MCF 10A (cell line): ENCODE data around the gene OR52D1. TPM values are rescaled to one million over a fixed set of nuclear protein-coding genes. Genes with fewer than 3 reads are reported as not detected.

Experiments used
- BruUV-seq: library from RNA; stranded (reverse); fragments of 400-500 nt; replicated peaks from 2 replicates; lab custom pipeline; 2021; lab: Mats Ljungman, UMichigan
- CTCF ChIA-PET: fragments of 300-600 bp; sonication (Branson Sonifier 250); formaldehyde crosslinking; extraction: SDS; loops from one replicate; lab custom pipeline; 2021; ENCODE audit warnings: antibody characterized with exemption, inconsistent platforms; lab: Yijun Ruan, JAX
- POLR2A ChIA-PET: fragments of 300-600, 350-650 bp; sonication (Branson Sonifier 250); formaldehyde crosslinking; extraction: SDS; loops from one replicate; lab custom pipeline; 2020; ENCODE audit warnings: antibody characterized with exemption, inconsistent platforms; lab: Yijun Ruan, JAX
- DNase-seq: peaks from one replicate; pipeline ENCODE4 v3.0.0-alpha.2; 2018; ENCODE audit not compliant: unreplicated experiment
- H3K27ac Mint-ChIP-seq: one replicate; pipeline ENCODE4 v1.8.0; 2022; ENCODE audit warnings: mild to moderate bottlenecking, low read depth, mixed read lengths; ENCODE audit not compliant: unreplicated experiment
- H3K27me3 Mint-ChIP-seq: one replicate; pipeline ENCODE4 v1.8.0; 2022; ENCODE audit warnings: mixed read lengths; ENCODE audit not compliant: insufficient read depth, unreplicated experiment
- H3K36me3 Mint-ChIP-seq: one replicate; pipeline ENCODE4 v1.8.0; 2022; ENCODE audit warnings: mild to moderate bottlenecking, moderate library complexity, mixed read lengths; ENCODE audit not compliant: insufficient read depth, unreplicated experiment
- H3K4me1 Mint-ChIP-seq: one replicate; pipeline ENCODE4 v1.8.0; 2022; ENCODE audit warnings: mixed read lengths; ENCODE audit not compliant: insufficient read depth, unreplicated experiment
- H3K4me3 Mint-ChIP-seq: one replicate; pipeline ENCODE4 v1.8.0; 2022; ENCODE audit warnings: mild to moderate bottlenecking, moderate library complexity, mixed read lengths; ENCODE audit not compliant: unreplicated experiment
- H3K9me3 Mint-ChIP-seq: one replicate; pipeline ENCODE4 v1.8.0; 2022; ENCODE audit warnings: mixed read lengths; ENCODE audit not compliant: unreplicated experiment
- intact Hi-C: fragments of 100-400 bp; cut with micrococcal nuclease; formaldehyde crosslinking; loops from 2 replicates; pipeline ENCODE4 v1.14.1; 2022
- total RNA-seq: library from RNA; stranded (reverse); gene quantifications from 2 replicates; pipeline ENCODE4 v1.2.3, GENCODE V29; 2022
- TF ChIP-seq, protein P1 (sequence below): fragments of 200-600 bp; IDR thresholded peaks from one replicate; pipeline ENCODE4 v1.8.0; 2022; ENCODE audit warnings: antibody characterized with exemption, mild to moderate bottlenecking; ENCODE audit not compliant: unreplicated experiment

The OR52D1 gene
- total RNA-seq, 1 experiment from 2014 or later: not detected

DNA sequence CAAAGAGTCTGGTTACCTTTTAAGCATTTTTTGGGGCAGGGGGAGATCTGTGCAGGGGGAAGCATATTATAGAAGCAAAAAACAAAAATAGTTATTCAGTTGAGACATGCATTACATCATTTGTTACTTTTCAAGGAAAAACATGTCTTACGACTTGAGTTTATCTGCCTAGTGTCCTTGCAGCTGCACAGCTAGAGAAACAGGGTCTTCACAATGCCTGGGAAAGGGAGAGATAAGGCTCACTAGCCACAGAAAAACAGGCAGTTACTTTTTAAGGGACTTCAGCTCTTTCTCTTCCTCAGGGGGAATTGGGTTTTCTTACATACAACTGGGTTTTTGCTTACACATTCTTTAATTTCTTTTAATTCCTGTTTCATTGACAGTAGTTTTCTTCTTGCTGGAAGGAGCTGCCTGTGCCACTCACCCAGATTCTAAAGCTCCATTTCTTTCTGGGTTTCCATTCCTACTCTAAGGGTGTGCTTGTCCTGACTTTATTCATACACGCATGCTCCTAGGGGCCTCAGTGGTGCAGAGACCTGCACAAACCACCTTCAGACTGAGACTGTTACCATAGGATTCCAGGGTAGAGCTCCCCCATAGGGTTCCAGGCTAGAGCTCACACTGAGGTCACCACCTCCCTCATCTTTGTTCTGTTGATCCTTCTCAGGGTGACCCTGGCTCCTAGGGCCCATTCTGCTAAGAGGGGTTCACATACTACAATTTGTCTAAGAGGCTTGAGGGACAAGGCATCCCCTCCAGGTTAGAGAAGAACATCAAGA, 42.8 kb downstream of the OR52D1 start:
- BruUV-seq: no TSS peak
- no peaks in the 10 kb centered on the region for H3K9me3 Mint-ChIP-seq
- no peaks in the 10 kb centered on the region for H3K4me1 Mint-ChIP-seq
- H3K36me3 Mint-ChIP-seq: no peaks in the 10 kb centered on the region
- H3K27me3 Mint-ChIP-seq: peaks cover 43% of the 10 kb centered on the region
- TF ChIP-seq, protein P1, sequence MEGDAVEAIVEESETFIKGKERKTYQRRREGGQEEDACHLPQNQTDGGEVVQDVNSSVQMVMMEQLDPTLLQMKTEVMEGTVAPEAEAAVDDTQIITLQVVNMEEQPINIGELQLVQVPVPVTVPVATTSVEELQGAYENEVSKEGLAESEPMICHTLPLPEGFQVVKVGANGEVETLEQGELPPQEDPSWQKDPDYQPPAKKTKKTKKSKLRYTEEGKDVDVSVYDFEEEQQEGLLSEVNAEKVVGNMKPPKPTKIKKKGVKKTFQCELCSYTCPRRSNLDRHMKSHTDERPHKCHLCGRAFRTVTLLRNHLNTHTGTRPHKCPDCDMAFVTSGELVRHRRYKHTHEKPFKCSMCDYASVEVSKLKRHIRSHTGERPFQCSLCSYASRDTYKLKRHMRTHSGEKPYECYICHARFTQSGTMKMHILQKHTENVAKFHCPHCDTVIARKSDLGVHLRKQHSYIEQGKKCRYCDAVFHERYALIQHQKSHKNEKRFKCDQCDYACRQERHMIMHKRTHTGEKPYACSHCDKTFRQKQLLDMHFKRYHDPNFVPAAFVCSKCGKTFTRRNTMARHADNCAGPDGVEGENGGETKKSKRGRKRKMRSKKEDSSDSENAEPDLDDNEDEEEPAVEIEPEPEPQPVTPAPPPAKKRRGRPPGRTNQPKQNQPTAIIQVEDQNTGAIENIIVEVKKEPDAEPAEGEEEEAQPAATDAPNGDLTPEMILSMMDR: no peak
- H3K27ac Mint-ChIP-seq: no peak overlapping the region
- CTCF ChIA-PET: interaction anchor here (0.9 kb wide), 1 partner anchor 954 kb away, joined by 3 read pairs; no protein-coding TSS in a partner anchor
- H3K4me3 Mint-ChIP-seq: no peak overlapping the region
- intact Hi-C loops: no loop called here
- POLR2A ChIA-PET: no interaction called here
- DNase-seq: no peak

DNA sequence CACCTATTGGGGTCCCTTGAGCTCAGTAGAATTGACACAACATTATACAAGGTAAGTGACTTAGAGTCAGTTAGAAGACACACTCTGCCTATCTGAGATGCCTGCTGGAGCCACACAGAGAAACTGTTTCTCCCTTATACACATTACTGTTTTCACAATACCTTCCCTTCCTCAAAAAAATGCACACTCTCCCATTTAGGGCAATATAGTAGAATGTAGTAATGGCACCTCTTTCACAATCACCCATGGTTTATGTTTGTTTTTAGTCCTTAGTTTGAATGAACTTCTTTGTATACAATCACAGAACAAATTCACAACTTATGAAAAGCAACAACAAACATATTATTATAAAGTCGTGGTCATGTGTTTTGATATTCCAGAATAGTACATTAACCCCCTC, 45.6 kb downstream of the OR52D1 start:
- H3K4me3 Mint-ChIP-seq: no peak overlapping the region
- H3K36me3 Mint-ChIP-seq: no peaks in the 10 kb centered on the region
- H3K4me1 Mint-ChIP-seq: peaks cover 6% of the 10 kb centered on the region
- no peaks in the 10 kb centered on the region for H3K9me3 Mint-ChIP-seq
- POLR2A ChIA-PET: no interaction called here
- no peak overlapping the region for H3K27ac Mint-ChIP-seq
- CTCF ChIA-PET: interaction anchor here (0.6 to 0.7 kb wide), 2 partner anchors 151 to 591 kb away, joined by 3 read pairs; partner anchors contain the start of gene TRIM5
- DNase-seq: no peak
- BruUV-seq: no TSS peak
- intact Hi-C loops: no loop called here
- TF ChIP-seq, protein P1: no peak
- H3K27me3 Mint-ChIP-seq: peaks cover 24% of the 10 kb centered on the region

GRCh38 chr11:5536482-5536881, 48.0 kb downstream of the OR52D1 start:
- intact Hi-C loops: no loop called here
- peaks cover 7% of the 10 kb centered on the region for H3K27me3 Mint-ChIP-seq

More at GRCh38 chr11:5536482-5536881, 48.0 kb downstream of the OR52D1 start:
- no TSS peak for BruUV-seq
- peak; percentile 9 for DNase-seq
- TF ChIP-seq, protein P1: no peak
- H3K9me3 Mint-ChIP-seq: no peaks in the 10 kb centered on the region
- ChIA-PET CTCF (interaction anchor here (0.6 to 0.7 kb wide), 2 partner anchors 153 to 305 kb away, joined by 3 read pairs; partner anchors contain the start of gene OR52E6), POLR2A (no interaction called here)
- H3K4me1 Mint-ChIP-seq: peaks cover 6% of the 10 kb centered on the region
- no peaks in the 10 kb centered on the region for H3K36me3 Mint-ChIP-seq
- no peak overlapping the region for H3K4me3 Mint-ChIP-seq
- H3K27ac Mint-ChIP-seq: no peak overlapping the region

Other genes starting within 250 kb of the OR52D1 start
- not detected in 2 replicates for gene HBG1, start 238.8 kb upstream of the OR52D1 start, total RNA-seq
- not detected in 2 replicates for gene HBG2, start 233.9 kb upstream of the OR52D1 start, total RNA-seq
- gene HBE1, start 218.7 kb upstream of the OR52D1 start, total RNA-seq: not detected in 2 replicates
- not detected in 2 replicates for gene OR51B4, start 186.7 kb upstream of the OR52D1 start, total RNA-seq
- gene OR51B2, start 164.4 kb upstream of the OR52D1 start, total RNA-seq: not detected in 2 replicates
- not detected in 2 replicates for gene OR51B5, start 145.2 kb upstream of the OR52D1 start, total RNA-seq
- not detected in 2 replicates for gene OR51B6, start 137.2 kb upstream of the OR52D1 start, total RNA-seq
- not detected in 2 replicates for gene OR51M1, start 104.9 kb upstream of the OR52D1 start, total RNA-seq
- gene OR51Q1, start 66.6 kb upstream of the OR52D1 start, total RNA-seq: not detected in 2 replicates
- gene OR51I1, start 47.2 kb upstream of the OR52D1 start, total RNA-seq: not detected in 2 replicates
- not detected in 2 replicates for gene OR51I2, start 39.4 kb upstream of the OR52D1 start, total RNA-seq
- not detected in 2 replicates for gene UBQLN3, start 21.3 kb downstream of the OR52D1 start, total RNA-seq
- not detected in 2 replicates for gene UBQLNL, start 28.0 kb downstream of the OR52D1 start, total RNA-seq
- gene OR52H1, start 59.9 kb downstream of the OR52D1 start, total RNA-seq: not detected in 2 replicates
- not detected in 2 replicates for gene OR52B6, start 92.2 kb downstream of the OR52D1 start, total RNA-seq
- gene TRIM6, start 108.0 kb downstream of the OR52D1 start, total RNA-seq: 0.74 and 0.75 TPM in 2 replicates
- 0.96 and 2.1 TPM in 2 replicates for gene TRIM34, start 136.3 kb downstream of the OR52D1 start, total RNA-seq
- gene TRIM5, start 196.4 kb downstream of the OR52D1 start, total RNA-seq: 27.9 and 28.6 TPM in 2 replicates
- gene TRIM22, start 201.1 kb downstream of the OR52D1 start, total RNA-seq: 24.1 and 26.0 TPM in 2 replicates
- gene OR56B1, start 247.8 kb downstream of the OR52D1 start, total RNA-seq: not detected in 2 replicates